DMS153 treated with DMSO at 0.1 percent for 48 hours (cell line): ENCODE data around the gene TLR8.
"Not testable (repeated sequence)": the region's sequence is repeated elsewhere in the genome, so short reads cannot be mapped to it uniquely, and the experiment has no call there.

Experiments used
- DNase-seq: peaks from one replicate; lab custom pipeline; 2025; ENCODE audit not compliant: unreplicated experiment; lab: John Stamatoyannopoulos, UW

Gene TLR8

DNA sequence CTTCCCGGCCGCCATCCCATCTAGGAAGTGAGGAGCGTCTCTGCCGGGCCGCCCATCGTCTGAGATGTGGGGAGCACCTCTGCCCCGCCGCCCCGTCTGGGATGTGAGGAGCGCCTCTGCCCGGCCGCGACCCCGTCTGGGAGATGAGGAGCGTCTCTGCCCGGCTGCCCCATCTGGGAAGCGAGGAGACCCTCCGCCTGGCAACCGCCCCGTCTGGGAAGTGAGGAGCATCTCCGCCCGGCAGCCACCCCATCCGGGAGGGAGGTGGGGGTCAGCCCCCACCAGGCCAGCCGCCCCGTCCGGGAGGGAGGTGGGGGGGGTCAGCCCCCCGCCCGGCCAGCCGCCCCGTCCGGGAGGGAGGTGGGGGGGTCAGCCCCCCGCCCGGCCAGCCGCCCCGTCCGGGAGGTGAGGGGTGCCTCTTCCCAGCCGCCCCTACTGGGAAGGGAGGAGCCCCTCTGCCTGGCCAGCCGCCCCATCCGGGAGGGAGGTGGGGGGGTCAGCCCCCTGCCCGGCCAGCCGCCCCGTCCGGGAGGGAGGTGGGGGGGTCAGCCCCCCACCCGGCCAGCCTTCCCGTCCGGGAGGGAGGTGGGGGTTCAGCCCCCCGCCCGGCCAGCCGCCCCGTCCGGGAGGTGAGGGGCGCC lies 56.9 kb downstream of the TLR8 start:
- DNase-seq = not testable (repeated sequence)

DNA sequence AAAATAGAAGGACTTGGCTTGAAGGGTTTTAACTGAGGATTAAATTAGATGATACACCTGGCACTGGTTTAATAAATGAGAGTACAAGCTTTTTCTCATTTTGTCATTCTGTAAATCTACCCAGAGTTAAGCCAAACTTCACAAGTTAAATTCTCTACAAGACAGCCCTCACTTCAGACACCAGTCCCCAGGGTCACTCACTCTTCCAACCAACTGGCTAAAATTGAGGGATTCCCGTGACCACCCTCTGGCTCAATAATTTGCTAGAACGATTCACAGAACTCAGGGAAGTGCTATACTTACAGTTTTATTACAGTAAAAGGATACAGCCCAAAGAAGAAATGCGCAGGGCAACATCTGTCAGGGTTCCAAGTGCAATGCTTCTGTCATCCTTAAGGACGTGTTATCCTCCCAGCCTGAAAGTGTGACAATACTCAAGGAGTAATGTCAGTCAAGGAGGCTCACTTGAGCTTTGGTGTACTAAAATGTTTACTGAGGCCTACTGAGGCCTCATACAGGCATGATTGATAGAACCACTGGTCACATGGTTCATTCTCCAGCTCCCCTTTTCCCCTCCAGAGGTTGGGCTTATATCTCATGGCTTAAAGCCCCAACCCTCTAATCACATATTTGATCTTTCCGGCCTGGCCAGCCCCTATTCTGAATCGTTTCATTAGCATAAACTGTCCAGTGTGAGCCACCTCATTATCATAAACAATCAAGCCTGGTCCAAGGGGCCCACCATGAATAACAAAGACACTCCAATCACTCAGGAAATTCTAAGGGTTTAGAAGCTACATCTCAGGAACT lies 58.9 kb downstream of the TLR8 start:
- DNase-seq = no peak

DNA sequence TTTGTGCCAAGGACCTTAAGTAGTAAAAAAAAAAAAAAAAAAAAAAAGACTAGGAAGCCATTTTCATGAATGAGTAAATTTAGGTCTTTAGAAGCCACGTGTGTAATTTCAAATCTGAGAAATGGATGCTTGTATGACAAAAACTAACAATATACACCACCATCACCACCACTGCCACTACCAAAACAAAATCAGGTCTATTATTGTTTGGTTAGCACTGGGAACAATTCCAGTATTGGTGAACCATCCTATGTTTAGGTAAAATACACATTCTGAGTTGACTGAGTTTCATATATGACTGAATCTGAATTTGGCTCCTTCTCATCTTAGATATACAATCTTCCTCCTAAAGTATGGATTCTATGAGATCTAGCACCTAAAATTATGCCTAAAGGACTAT lies 59.7 kb downstream of the TLR8 start:
- DNase-seq = no peak

DNA sequence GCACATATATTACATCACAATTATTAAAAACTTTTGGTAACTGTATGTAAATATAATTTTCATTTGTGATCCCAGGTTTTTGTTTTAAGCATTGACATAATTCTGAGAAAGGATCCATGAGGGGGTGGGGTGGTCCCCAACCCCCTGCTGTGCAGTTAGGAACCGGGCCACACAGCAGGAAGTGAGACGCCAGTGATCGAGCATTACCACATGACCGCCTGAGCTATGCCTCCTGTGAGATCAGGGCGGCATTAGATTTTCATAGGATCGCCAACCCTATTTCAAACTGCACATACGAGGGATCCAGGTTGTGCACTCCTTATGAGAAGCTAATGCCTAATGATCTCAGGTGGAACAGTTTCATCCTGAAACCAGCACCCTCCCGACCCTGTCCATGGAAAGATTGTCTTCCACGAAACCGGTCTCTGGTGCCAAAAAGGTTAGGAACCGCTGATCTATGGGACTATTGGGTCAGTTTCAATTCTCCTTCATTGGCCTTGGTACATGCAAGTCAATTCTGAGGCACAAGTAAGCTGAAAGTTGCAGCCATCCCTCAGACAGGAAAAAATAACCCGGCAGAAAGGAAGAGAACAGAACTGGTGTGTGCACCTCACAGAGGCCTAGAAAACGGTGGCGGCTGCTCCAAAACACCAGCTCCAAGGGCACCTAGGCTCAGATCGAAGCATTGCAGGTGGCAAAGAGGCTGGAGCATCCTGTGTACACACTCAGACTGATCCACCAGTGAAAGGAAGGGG lies 61.5 kb downstream of the TLR8 start:
- DNase-seq = no peak

DNA sequence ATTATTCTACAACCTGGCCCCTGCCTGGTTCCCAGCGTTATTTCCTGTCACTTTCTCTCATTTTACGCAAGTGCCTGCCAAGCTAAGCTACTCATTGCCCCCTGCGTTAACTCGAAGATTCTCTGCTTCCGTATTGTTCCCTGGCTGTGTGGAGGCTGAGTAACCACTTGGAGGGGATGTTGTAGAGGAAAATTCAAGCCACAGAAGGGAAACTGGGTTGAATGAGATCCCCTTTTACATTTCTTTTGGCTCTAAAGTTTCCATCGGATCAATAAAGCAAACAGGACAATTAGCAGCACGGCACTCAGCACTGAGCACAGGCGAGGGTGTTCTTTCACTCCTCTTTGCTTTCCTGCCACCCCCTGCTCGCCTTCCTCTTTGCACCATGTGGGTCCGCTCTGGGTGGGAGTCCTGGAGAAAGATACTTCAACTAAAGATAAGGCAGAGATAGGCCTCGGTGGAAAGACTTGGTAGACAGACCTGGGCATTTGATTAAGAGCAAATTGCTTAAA lies 64.3 kb downstream of the TLR8 start:
- no peak for DNase-seq

DNA sequence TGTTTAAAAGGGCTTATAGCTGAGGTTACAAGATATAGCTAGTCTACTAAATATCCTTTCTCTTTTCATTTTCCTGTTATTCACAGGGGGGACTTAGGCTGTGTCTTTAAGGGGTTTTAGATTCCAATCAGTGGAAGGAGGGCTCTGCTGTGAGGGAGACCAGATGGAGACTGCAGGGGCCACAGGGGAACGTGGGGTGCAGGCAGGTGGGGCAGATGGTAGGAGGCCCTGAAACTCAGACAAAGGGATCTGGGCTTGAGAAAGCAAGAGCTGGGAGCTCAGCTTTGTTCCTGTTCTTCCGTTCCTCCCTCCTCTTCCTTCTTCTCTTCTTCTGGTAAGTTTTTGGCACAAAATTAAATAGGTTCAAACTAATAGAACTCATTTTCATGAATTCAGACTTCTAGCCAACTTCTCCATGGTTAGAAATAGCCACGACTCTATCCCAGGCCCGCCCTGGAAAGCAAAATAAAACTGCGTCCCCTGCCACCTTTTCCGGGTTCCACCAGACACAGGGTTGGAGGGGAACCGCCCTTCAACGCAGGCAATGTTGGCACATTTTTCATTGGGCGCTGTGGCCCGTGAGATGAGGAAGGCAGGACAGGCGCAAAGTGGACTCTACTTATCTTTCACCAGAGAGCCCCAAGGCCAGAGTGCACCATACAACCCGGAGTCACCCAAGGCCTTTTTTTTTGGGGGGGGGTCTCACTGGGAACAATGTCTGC lies 65.0 kb downstream of the TLR8 start:
- DNase-seq = no peak

DNA sequence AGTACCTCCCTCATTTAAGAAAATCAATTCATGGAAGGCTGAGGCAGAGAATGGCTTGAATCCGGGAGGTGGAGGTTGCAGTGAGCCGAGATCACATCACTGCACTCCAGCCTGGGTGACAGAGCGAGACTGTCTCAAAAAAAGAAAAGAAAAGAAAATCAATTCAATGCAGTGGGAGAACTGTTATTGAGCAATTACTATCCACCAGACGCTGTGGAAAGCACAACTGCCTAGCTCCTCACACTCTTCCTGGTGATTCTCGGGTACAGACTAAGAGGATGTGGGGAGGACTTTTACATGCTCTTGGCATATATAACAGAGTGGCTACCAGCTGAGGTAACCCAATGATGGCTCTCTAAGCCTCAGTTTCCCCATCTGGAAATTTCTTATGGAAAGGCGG lies 65.8 kb downstream of the TLR8 start:
- no peak for DNase-seq
